HG03045 (cell line): ENCODE measurements around the gene MARCHF10.
"Not testable (repeated sequence)": the region's sequence is repeated elsewhere in the genome, so short reads cannot be mapped to it uniquely, and the experiment has no call there.

Source experiments
- ATAC-seq: cut with Tn5 transposase; IDR thresholded peaks from one replicate; pipeline ENCODE4 v1.9.1; 2021; ENCODE audit warnings: mild to moderate bottlenecking, moderate library complexity; ENCODE audit not compliant: unreplicated experiment

Gene MARCHF10

DNA sequence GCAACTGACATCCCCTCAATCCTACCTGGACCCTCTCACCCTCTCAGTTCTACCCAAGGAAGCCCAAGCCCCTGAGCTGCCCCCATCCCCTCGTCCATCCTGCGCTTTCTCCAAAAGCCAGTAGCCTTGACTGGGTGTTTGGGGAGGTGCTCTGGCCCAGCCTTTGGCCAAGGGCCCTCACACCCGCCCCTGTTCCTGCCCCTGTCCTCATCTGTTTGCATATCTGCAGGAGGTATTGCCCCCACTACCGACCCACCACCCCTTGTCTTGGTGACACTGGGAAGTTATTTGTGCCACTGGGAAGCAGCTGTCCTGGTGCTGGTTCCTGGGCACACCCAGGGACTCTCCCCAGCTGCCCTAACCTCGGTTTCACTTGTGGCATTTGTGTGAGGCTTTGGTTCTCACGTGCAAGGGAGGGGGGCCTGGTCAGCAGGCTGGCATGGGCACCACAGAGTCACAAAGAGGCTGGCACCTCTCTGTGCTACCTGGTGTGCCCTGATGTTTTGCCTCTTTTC is 105.3 kb downstream of the MARCHF10 start:
- ATAC-seq = no peak

DNA sequence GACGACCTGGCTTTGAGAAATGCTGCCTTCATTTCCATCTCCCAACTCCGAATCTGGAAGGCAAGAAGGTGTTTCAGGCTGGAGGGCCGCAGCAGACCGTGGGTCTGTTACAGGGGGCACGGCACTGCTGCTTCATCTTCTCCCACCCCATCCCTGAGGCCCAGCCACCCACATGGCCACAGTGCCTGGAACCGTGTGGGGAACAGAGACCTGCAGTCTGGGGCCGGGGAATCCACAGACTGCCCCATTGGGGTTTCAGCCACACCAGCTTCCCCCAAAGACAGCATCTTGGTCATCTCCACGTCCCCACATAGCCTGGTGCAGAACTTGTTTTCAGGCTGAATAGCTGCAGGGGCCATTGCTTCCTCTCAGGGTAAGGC is 106.4 kb downstream of the MARCHF10 start:
- no peak for ATAC-seq

DNA sequence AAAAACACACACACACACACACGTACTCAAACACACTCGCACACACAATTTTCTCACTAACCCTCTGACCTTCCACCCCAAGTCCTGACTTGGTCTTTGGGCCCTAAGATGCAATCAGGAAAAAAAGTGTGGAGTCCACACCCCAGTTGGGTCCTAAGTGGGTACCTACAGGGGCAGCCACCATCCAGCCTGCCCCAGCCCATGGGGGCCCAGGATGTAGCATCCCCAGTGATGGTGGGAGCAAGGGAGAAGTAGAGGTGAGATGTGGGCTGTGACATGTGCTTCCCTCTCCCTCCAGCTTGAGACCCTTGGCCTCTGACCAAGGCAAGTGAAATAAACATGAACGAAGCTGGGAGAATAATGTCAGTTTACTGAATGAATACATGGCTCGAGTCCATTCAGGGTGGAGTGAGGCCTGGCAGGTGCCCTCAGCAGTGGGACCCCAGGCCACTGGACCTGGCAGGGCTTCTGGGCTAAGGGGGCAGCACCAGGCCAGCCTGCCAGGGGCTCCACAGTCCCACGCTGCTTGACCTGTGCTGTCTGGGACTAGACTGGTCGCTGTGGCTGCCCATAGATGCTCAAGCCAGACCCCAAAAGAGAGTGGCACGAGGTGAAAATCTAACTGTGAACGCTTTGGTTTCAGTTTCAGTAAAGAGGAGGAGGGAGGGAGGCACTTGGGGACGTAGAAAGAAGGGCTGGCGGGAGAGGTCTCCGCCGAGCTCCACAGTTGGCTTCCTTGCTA is 107.0 kb downstream of the MARCHF10 start:
- ATAC-seq = no peak

DNA sequence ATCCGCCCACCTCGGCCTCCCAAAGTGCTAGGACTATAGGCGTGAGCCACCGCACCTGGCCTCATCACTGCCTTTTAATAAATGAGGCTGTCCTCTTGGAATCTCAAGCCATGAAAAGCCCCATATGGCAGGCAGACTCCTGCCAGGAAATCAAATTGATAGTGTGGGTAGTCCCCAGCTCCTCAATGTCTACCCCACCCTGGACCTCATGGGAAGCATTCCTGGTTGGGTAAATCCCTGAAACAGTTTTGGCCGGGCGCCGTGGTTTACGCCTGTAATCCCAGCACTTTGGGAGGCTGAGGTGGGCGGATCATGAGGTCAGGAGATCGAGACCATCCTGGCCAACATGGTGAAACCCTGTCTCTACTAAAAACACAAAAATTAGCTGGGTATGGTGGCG is 109.7 kb downstream of the MARCHF10 start:
- not testable (repeated sequence) for ATAC-seq

DNA sequence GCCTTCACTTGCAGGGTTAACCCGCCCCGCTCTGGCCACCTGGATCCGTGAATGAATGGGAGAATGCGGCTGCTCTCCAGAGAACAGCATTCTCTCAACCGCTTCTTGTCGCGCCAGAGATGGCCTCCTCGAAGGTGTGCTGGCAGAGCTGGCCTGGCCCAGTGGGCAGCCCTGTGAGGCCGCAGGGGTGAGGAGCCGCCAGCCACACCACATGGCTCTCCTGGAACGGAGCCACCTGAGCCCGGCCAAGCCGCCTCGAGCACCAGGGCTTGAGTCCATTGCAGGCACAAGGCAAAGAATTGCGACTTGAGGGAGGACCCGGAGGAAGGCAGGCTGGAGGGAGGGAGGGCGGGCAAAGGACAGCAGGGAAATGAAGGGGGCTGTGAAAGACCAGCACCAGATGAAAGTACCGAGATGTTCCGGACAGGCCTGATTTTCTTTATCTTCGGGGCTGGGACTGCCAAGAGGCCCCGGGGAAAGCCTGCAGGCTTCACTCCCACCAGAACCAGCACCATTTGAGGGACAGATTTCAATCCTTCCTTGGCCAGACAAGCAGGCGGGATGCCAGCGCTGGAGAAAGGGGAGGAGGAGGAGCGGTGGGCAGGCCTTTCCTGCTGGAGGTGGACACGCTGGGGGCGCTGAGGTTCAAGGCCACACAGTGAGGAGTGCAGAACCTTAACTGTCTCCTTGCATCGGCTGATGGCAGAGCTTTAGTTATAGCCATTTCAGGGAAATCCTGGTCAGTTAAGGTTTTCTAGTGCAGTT is 111.2 kb downstream of the MARCHF10 start:
- ATAC-seq = no peak

DNA sequence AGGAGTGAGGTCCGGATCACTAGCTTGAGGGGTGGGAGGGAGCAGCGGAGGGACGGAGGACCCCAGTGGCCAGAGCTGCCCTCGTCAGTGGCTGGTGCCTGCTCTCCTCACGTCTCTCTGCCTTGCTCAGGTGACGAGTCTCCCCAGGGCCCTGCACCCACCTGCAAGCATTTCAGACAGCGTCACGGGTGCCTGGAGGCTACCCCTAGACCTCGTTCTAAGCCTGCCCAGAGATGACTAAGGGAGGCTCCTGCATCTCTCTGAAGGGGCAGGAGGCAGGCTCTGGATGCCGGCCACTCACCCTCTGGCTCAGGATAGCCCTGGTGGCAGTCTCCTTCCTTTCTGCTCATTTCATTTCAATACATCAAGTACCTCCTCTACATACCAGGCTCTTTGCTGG is 111.9 kb downstream of the MARCHF10 start:
- ATAC-seq = no peak

DNA sequence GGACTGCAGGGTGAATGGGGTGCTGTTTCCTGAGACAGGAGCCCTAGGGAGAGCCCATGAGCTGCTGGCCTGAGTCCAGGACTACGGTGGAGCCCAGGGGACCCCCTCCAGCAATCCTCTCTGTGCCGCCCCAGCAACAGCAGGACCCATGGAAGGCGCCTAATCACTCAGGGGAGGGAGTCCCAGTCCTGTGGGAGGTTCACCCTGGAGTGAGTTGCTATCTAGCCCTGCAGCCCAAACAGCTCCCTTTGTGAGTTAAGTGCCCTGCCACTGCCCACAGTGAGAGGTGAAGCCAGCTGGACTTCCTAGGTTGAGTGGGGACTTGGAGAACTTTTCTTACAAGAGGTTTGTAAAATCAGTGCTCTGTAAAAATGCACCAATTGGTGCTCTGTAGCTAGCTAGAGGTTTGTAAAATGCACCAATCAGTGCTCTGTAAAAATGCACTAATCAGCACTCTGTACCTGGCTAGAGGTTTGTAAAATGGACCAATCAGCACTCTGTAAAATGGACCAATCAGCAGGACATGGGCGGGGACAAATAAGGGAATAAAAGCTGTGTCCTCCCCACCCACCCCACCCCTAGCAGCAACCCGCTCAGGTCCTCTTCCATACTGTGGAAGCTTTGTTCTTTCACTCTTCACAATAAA is 112.9 kb downstream of the MARCHF10 start:
- ATAC-seq = not testable (repeated sequence)

DNA sequence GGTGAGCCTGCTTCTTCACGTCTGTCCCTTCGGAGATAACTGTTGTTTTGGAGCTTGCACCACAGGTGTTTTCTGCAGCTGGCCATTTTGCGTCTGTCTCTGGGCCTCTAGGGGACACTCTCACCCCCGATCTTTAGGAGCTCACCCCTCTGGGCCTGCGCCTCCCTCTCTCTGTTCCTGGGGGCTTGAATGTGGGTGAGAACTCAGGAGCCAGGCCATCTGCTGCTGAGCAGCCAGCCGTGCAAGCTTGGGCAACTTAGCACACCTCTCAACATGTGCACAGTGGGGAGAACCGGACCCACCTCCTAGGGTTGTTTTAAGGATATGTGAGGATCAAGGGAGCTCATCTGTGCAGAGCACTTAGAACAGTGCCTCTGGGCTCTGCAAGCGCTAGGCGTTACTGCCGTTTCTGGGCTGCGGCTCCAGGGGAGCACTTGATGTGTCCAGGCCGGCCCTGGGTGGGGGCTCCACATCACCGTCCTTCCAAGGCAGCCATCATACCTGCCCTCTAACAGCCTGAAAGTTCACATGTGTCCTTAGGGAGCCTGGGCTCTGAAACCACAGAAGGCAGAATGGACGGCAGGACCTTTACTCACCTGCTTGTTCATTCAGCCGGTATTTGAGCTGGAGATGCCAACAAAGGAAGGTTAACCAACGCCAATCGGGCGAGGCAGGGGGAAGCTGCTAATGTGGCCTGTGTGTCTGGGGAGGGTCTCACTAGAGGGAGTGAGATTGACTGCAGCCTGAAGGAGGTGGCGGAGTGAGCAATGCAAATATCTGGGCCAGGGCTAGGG is 114.3 kb downstream of the MARCHF10 start:
- ATAC-seq = no peak

DNA sequence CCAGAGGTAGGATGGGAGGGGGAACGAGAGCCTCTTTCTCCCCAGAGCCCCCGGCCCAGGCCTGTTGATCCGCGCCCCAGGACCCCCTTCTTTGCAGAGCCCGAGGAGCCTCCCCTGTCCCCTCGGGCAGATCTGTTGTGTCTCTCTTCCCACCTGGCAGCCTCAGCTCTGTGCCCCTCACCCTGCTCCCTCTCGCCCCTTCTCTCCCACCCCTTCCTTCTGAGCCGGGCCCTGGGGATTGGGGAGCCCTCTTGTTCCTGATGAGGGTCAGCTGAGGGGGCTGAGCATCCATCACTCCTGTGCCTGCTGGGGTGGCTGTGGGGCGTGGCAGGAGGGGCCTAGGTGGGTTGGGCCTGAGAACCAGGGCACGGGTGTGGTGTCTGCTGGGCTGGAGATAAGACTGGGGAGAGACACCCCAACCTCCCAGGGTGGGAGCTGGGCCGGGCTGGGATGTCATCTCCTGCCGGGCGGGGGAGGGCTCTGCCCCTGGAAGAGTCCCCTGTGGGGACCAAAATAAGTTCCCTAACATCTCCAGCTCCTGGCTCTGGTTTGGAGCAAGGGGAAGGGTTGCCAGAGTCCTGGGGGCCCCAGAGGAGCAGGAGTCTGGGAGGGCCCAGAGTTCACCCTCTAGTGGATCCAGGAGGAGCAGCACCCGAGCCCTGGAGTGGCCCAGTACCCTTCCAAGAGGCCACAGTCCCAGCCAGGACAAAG is 115.2 kb downstream of the MARCHF10 start:
- ATAC-seq = no peak

DNA sequence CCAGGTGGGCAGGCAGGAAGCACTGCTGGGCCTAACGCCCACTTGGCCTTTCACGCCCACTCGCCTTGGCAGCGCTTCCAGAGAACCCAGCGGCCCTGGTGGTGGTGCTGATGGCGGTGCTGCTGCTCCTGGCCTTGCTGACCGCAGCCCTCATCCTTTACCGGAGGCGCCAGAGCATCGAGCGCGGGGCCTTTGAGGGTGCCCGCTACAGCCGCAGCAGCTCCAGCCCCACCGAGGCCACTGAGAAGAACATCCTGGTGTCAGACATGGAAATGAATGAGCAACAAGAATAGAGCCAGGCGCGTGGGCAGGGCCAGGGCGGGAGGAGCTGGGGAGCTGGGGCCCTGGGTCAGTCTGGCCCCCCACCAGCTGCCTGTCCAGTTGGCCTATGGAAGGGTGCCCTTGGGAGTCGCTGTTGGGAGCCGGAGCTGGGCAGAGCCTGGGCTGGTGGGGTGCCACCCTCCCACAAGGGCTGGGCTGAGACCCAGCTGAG is 115.9 kb downstream of the MARCHF10 start:
- no peak for ATAC-seq

DNA sequence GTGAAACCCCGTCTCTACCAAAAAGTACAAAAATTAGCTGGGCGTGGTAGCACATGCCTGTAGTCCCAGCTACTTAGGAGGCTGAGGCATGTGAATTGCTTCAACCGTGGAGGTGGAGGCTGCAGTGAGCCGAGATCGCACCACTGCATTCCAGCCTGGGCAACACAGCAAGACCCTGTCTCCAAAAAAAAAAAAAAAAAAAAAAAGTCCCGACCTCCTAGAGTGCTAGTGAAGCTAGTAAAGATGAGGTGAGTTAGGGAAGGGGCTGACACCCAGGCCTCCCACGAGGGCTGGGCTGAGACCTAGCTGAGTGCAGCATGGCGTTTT is 116.6 kb downstream of the MARCHF10 start:
- not testable (repeated sequence) for ATAC-seq

DNA sequence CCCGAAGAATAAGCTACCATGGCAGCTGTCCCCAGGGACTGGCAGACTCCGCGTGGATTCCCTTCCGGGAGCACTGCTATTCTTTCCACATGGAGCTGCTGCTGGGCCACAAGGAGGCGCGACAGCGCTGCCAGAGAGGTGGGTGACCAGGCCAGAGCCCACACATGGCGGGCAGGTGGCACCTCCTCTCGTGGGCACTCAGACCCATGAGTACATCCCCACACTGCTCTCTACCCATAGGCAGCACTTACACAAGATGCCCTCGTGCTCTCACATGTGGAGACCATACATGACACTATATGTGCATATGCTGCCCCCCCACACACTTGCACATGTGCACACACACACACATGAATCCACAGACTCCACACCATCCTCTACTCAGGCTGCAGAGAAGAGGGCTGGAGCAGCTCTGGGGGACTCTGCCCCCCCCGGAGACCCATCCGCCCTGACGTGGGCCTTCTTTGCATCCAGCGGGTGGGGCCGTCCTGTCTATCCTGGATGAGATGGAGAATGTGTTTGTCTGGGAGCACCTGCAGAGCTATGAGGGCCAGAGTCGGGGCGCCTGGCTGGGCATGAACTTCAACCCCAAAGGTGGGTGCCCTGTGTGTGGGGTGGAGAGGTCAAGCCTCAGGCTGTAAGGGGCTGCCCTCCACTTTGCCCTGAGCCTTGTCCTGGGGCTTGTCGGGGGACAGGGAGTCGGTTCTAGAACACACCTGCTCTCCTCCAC is 117.8 kb downstream of the MARCHF10 start:
- ATAC-seq = no peak

DNA sequence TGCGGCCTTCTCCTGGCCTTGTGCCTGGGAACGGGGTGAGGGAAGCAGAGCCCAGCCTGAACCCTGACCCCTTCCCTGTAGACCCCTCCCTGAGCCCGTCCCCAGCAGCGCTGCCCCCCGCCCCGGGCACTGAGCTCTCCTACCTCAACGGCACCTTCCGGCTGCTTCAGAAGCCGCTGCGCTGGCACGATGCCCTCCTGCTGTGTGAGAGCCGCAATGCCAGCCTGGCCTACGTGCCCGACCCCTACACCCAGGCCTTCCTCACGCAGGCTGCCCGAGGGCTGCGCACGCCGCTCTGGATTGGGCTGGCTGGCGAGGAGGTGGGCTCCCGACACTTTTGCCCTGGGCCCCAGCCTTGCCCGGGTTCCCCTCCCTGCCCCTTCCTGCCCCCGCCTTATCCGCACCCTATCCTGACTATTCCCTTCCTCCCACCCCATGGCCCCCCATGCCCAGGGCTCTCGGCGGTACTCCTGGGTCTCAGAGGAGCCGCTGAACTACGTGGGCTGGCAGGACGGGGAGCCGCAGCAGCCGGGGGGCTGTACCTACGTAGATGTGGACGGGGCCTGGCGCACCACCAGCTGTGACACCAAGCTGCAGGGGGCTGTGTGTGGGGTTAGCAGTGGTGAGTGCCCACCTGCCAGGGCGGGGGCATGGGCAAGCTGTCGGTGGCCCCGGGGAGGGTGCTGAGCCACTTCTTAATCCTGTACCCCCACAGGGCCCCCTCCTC is 118.5 kb downstream of the MARCHF10 start:
- ATAC-seq = no peak

DNA sequence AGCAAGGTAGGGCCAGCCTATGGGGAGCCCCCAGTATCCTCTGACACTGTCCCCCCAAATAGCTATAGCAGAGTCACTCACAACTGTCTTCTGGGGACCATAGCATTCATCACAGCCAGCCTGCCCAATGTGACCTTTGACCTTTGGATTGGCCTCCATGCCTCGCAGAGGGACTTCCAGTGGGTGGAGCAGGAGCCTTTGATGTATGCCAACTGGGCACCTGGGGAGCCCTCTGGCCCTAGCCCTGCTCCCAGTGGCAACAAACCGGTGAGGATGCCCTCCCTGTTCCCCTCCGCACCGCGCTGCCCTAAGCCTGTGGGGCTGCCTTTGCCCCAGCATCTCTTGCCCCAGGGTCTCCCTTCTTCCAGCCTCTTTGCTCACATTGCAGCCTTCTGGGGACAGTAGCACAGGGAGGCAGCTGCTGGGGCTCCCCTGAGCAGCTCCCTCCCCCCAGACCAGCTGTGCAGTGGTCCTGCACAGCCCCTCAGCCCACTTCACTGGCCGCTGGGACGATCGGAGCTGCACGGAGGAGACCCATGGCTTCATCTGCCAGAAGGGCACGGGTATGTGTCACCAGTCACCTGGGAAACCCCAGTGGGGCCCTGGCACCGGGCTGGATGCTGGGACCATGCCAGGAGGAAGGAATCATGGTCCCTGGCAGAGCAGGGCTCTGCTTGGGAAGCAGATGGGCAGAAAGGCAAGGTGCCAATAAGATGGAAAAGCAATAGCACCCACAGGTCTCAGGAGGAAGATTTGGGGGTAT is 119.5 kb downstream of the MARCHF10 start:
- no peak for ATAC-seq

DNA sequence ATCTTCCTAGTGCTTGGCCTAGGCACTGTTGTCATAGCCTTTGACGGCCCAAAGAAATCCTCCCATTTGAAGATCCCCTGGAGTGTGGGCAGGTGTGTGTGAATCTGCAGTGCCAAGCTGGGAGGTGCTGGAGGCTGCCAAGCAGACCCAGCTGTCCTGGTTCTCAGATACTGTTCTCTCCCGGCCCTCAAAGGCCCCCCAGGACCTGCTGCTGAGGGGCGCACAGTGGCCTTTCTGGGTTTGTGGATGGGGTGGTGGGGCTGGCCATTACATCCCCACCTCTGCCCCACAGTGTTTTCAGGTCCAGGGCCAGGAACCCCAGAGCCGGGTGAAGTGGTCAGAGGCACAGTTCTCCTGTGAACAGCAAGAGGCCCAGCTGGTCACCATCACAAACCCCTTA is 120.1 kb downstream of the MARCHF10 start:
- no peak for ATAC-seq

DNA sequence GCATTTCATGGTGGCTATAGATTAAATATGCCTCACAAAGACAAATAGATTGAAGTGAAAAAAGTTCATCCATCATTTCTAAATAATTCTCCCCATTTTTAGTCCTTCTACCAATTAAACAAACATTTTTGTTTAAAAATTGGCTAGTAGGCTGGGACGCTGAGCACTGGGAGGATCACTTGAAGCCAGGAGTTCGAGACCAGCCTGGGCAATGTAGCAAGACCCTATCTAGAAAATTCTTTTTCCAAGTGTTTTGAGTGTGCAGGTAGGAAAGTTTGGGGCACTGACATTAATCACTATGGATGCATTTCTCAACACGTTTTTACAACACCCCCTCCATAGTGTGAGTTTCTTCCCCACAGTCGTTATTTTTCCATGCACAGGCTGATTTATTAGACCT is 123.9 kb downstream of the MARCHF10 start:
- no peak for ATAC-seq

DNA sequence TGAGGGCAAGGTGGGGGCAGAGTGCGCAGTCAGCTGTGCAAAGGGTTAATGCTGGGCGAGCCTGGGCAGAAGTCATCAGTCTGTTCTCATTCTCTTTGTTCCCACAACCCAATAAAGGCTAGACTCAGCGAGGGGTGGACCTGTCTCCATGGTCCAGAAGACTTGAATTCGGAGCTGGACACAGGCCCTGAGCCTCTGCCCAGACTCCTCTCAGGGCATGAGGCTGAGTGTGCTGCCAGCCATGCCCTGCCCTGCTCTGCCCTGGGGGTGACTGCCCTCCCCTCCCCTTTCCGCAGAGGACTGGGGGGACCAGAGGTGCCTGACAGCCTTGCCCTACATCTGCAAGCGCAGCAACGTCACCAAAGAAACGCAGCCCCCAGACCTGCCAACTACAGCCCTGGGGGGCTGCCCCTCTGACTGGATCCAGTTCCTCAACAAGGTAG is 126.2 kb downstream of the MARCHF10 start:
- no peak for ATAC-seq
